Activated T-cell treated with anti-CD3 and anti-CD28 coated beads, Interleukin-2, amount 50 U/mL, for 4 hours (primary cell): ENCODE data around the gene CD80. TPM values are rescaled to one million over a fixed set of nuclear protein-coding genes. Genes with fewer than 3 reads are reported as not detected.

Experiments used
- ATAC-seq, 2 donors: fragments of 200-7000 bp; cut with Tn5 transposase; one replicate each; pipeline ENCODE4 v1.10.0; 2021
- DNase-seq: peaks from one replicate; pipeline ENCODE4 v3.0.0-alpha.2; 2020
- H3K27me3 Mint-ChIP-seq: one replicate; pipeline ENCODE4 v1.8.0; 2021; ENCODE audit warnings: low read depth, mixed read lengths
- H3K36me3 Mint-ChIP-seq: one replicate; pipeline ENCODE4 v1.8.0; 2022; ENCODE audit warnings: mixed read lengths; ENCODE audit not compliant: insufficient read depth
- H3K4me1 Mint-ChIP-seq: one replicate; pipeline ENCODE4 v1.8.0; 2021; ENCODE audit warnings: low read depth, mixed read lengths
- H3K4me3 Mint-ChIP-seq: one replicate; pipeline ENCODE4 v1.8.0; 2021; ENCODE audit warnings: mild to moderate bottlenecking, moderate library complexity, mixed read lengths
- H3K9me3 Mint-ChIP-seq: one replicate; pipeline ENCODE4 v1.8.0; 2021; ENCODE audit warnings: mixed read lengths
- total RNA-seq, 3 donors: library from RNA; stranded (reverse); gene quantifications; one replicate each; pipeline ENCODE4 v1.2.1, GENCODE V29; 2021

CD80 gene
- total RNA-seq, 3 donors from 2014 or later, result 1.6 to 6.2 (median 3.3) TPM

DNA sequence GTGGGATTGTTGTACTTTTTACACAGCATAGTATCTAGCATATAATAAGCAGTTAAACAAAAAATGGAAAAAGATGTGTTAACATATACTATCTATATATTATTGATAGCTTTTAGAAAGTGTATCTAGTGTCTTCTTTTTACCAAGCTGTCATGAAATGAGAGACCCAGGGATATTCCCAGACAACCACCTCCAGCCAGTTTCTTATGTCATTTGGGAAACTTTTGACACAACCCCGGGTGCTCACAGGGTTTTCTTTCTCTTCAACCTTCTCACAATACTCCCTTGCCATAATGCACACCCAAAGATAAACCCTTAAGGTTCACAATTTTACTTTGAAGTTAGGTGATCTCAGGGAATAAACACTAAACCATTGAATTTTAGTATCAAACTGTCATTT, 33.4 kb upstream of the CD80 start:
- DNase-seq, result no peak
- Mint-ChIP-seq H3K27me3 (peaks cover 11% of the 10 kb centered on the region), H3K36me3 (peaks cover 7% of the 10 kb centered on the region), H3K4me3 (no peak overlapping the region), H3K9me3 (no peaks in the 10 kb centered on the region), H3K4me1 (peaks cover 13% of the 10 kb centered on the region)
- ATAC-seq, result no peak

- H3K4me1 Mint-ChIP-seq, result peaks cover 19% of the 10 kb centered on the region
- H3K36me3 Mint-ChIP-seq, result peaks cover 9% of the 10 kb centered on the region
- DNase-seq (no peak), ATAC-seq (no peak)
- H3K9me3 Mint-ChIP-seq, result no peaks in the 10 kb centered on the region
- H3K4me3 Mint-ChIP-seq, result no peak overlapping the region
- H3K27me3 Mint-ChIP-seq, result peaks cover 12% of the 10 kb centered on the region
These were observed 31.3 kb upstream of the CD80 start for GRCh38 chr3:119590706-119591105.

- Mint-ChIP-seq H3K27me3 (peaks cover 12% of the 10 kb centered on the region), H3K4me3 (no peak overlapping the region), H3K9me3 (no peaks in the 10 kb centered on the region), H3K4me1 (peaks cover 19% of the 10 kb centered on the region), H3K36me3 (peaks cover 9% of the 10 kb centered on the region)
- ATAC-seq, result no peak
- DNase-seq, result no peak
These were observed 29.8 kb upstream of the CD80 start for GRCh38 chr3:119589102-119589773.

GRCh38 chr3:119588112-119588511, 28.7 kb upstream of the CD80 start:
- H3K4me1 Mint-ChIP-seq, result peaks cover 19% of the 10 kb centered on the region
- DNase-seq (no peak), ATAC-seq (no peak)
- peaks cover 12% of the 10 kb centered on the region for H3K27me3 Mint-ChIP-seq
- peaks cover 9% of the 10 kb centered on the region for H3K36me3 Mint-ChIP-seq
- H3K9me3 Mint-ChIP-seq, result no peaks in the 10 kb centered on the region
- H3K4me3 Mint-ChIP-seq, result no peak overlapping the region

DNA sequence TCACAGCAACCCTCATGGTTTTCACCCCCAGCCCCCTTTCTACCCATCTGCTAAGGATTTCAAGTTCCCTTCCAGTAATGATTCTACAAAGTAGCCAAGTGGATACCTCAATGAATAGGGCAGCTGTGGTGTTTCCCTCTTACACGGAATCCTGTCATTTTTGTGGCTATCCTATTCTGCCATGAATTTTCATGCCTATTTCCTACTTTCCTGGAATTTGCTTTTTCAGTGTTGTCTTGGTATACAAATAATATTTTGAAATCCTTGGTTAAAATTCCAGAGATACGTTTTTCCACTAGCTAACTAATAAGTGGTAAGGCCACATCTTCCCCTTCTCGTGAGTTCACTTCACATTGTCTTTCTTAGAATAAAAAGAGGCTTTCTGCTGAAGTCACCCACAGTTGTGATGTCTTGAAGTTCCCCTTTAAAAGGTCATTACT, 27.3 kb upstream of the CD80 start:
- peaks cover 9% of the 10 kb centered on the region for H3K36me3 Mint-ChIP-seq
- no peak overlapping the region for H3K4me3 Mint-ChIP-seq
- no peak for ATAC-seq
- no peak for DNase-seq
- H3K9me3 Mint-ChIP-seq, result no peaks in the 10 kb centered on the region
- peaks cover 25% of the 10 kb centered on the region for H3K4me1 Mint-ChIP-seq
- peaks cover 12% of the 10 kb centered on the region for H3K27me3 Mint-ChIP-seq

GRCh38 chr3:119585856-119586570, 26.6 kb upstream of the CD80 start:
- H3K4me1 Mint-ChIP-seq, result peaks cover 28% of the 10 kb centered on the region
- peaks cover 12% of the 10 kb centered on the region for H3K27me3 Mint-ChIP-seq
- H3K4me3 Mint-ChIP-seq, result no peak overlapping the region
- H3K36me3 Mint-ChIP-seq, result peaks cover 9% of the 10 kb centered on the region
- H3K9me3 Mint-ChIP-seq, result no peaks in the 10 kb centered on the region
- ATAC-seq (no peak), DNase-seq (no peak)

- ATAC-seq, result no peak
- H3K36me3 Mint-ChIP-seq, result peaks cover 7% of the 10 kb centered on the region
- H3K4me1 Mint-ChIP-seq, result peaks cover 28% of the 10 kb centered on the region
- DNase-seq, result no peak
- H3K9me3 Mint-ChIP-seq, result no peaks in the 10 kb centered on the region
- no peak overlapping the region for H3K4me3 Mint-ChIP-seq
- peaks cover 10% of the 10 kb centered on the region for H3K27me3 Mint-ChIP-seq
These were observed 25.8 kb upstream of the CD80 start for GRCh38 chr3:119585208-119585607.

DNA sequence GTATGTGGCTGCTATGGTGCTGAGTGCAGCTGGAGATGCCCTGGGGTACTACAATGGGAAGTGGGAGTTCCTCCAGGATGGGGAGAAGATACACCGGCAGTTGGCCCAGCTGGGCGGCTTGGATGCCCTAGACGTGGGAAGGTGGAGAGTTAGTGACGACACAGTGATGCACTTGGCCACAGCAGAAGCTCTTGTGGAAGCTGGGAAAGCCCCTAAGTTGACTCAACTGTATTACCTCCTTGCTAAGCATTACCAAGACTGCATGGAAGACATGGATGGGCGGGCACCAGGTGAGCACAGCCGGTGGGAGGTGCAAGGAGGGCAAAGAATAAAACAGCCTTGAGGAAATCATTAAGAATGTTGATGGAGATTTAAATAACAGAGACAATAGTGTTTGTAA, 22.8 kb upstream of the CD80 start:
- no peaks in the 10 kb centered on the region for H3K36me3 Mint-ChIP-seq
- ATAC-seq, result peak; percentile 59 to 71
- H3K4me3 Mint-ChIP-seq, result no peak overlapping the region
- H3K4me1 Mint-ChIP-seq, result peaks cover 19% of the 10 kb centered on the region
- H3K9me3 Mint-ChIP-seq, result no peaks in the 10 kb centered on the region
- DNase-seq, result peak; percentile 8
- peaks cover 4% of the 10 kb centered on the region for H3K27me3 Mint-ChIP-seq

- DNase-seq (no peak), ATAC-seq (peak; percentile 23 to 25)
- Mint-ChIP-seq H3K9me3 (no peaks in the 10 kb centered on the region), H3K36me3 (no peaks in the 10 kb centered on the region), H3K4me3 (peak overlapping the region; percentile 93), H3K4me1 (peaks cover 17% of the 10 kb centered on the region), H3K27me3 (peaks cover 4% of the 10 kb centered on the region)
These were observed 20.8 kb upstream of the CD80 start for GRCh38 chr3:119580067-119580760.

- Mint-ChIP-seq H3K4me3 (peak within 1 kb of the TSS; percentile 93), H3K9me3 (no peaks in the 10 kb centered on the region), H3K4me1 (peaks cover 17% of the 10 kb centered on the region), H3K36me3 (no peaks in the 10 kb centered on the region), H3K27me3 (peaks cover 4% of the 10 kb centered on the region)
- DNase-seq, result peak; percentile 31
- peak; percentile 78 to 82 for ATAC-seq
These were observed 20.1 kb upstream of the CD80 start, which contains the start of gene ADPRH for GRCh38 chr3:119579366-119580066. ADPRH (plus strand) TSS chr3:119579492; CDS start chr3:119582170, 2,678 bp downstream.

DNA sequence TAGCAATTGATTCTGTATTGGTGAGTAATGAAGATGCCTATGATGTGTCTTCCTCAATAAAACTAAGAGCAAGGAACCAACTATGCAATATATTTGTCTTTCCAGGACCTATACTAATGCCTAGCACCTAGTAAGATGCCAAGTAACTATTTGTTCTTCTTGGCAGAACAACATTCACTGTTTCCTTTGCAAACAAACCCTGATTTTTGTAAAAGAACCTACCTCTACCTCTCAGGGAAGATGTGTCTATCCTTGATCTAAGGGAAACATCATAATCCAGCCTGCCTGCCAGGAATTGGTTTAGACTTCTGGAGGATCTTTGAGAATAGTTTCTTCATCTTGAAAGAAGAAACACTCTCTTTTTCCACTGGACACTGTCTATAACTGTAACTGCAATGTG, 16.1 kb upstream of the CD80 start:
- H3K4me1 Mint-ChIP-seq, result peaks cover 7% of the 10 kb centered on the region
- DNase-seq (no peak), ATAC-seq (no peak)
- no peaks in the 10 kb centered on the region for H3K36me3 Mint-ChIP-seq
- H3K27me3 Mint-ChIP-seq, result peaks cover 6% of the 10 kb centered on the region
- no peaks in the 10 kb centered on the region for H3K9me3 Mint-ChIP-seq
- H3K4me3 Mint-ChIP-seq, result no peak overlapping the region

DNA sequence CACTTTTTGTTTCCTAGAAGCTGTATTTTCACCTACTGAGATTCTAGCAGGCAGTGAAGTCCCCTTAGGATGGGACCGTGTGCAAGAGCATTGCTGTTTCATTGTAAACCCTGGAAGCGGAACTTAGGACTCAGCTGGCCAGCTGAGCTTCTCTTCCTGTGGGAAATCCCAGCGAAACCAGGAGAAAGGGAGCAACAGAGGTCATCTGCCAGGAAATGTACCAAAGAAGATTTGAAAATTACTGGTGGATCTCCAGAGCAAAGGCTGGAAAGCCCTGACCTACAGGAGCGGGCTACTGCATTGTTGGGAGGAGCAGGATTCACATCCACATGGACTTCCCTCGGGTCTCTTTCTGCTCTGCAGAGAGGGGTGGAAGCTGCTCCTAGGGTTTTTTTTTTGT, 12.3 kb upstream of the CD80 start:
- DNase-seq (no peak), ATAC-seq (no peak)
- no peaks in the 10 kb centered on the region for H3K9me3 Mint-ChIP-seq
- H3K27me3 Mint-ChIP-seq, result peaks cover 11% of the 10 kb centered on the region
- no peak overlapping the region for H3K4me3 Mint-ChIP-seq
- no peaks in the 10 kb centered on the region for H3K4me1 Mint-ChIP-seq
- H3K36me3 Mint-ChIP-seq, result no peaks in the 10 kb centered on the region

DNA sequence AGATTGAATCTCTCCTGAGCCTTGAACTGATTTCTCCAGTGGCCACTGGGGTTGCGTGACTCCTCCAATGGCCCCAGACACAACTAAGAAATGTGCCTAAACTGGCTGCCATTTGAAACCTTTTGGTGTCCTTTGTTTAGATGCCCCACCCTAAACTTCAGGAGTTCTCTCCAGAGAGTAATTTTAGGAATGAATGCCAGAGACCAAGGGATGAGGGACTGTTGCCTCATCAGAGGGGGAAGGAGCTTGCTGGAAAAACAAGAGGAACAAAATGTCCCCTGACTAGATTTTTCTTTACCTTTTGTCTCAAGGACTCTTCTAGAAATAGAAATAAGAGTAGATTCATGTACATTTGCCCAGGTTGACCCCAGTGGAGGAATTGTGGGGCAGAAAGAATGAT, 11.8 kb upstream of the CD80 start:
- DNase-seq (no peak), ATAC-seq (no peak)
- Mint-ChIP-seq H3K4me1 (no peaks in the 10 kb centered on the region), H3K27me3 (peaks cover 11% of the 10 kb centered on the region), H3K4me3 (no peak overlapping the region), H3K9me3 (no peaks in the 10 kb centered on the region), H3K36me3 (no peaks in the 10 kb centered on the region)

GRCh38 chr3:119570229-119570628, 10.8 kb upstream of the CD80 start:
- H3K4me1 Mint-ChIP-seq, result no peaks in the 10 kb centered on the region
- H3K36me3 Mint-ChIP-seq, result no peaks in the 10 kb centered on the region
- no peaks in the 10 kb centered on the region for H3K9me3 Mint-ChIP-seq
- ATAC-seq (no peak), DNase-seq (no peak)
- peaks cover 11% of the 10 kb centered on the region for H3K27me3 Mint-ChIP-seq
- H3K4me3 Mint-ChIP-seq, result no peak overlapping the region
